ENCODE measurements around the gene PLK2.

- TF ChIP-seq CTCF (IDR thresholded peaks at IDR 0.05) (no peak), POLR2A (IDR thresholded peaks at IDR 0.05) (no peak)
Measured at GRCh38 chr5:58458141-58458742, 1.6 kb downstream of the PLK2 start.

Data from uterus (tissue), 2 donors.